GM19351 (cell line): ENCODE results near the gene CCDC183.
"Not testable (repeated sequence)": the region's sequence is repeated elsewhere in the genome, so short reads cannot be mapped to it uniquely, and the experiment has no call there.

ENCODE experiments used
- ATAC-seq: cut with Tn5 transposase; IDR thresholded peaks from one replicate; pipeline ENCODE4 v1.9.1; 2021; ENCODE audit warnings: mild to moderate bottlenecking, moderate library complexity; ENCODE audit not compliant: unreplicated experiment

Gene CCDC183

GRCh38 chr9:136784249-136784996, 11.7 kb upstream of the CCDC183 start:
- no peak for ATAC-seq

- no peak for ATAC-seq
These were observed 11.2 kb upstream of the CCDC183 start for GRCh38 chr9:136784997-136785361.

GRCh38 chr9:136785565-136786355, 10.4 kb upstream of the CCDC183 start:
- not testable (repeated sequence) for ATAC-seq

GRCh38 chr9:136786451-136786850, 9.7 kb upstream of the CCDC183 start:
- no peak for ATAC-seq

- ATAC-seq: not testable (repeated sequence)
These were observed 9.2 kb upstream of the CCDC183 start for GRCh38 chr9:136786983-136787382.

- ATAC-seq: no peak
These were observed 8.3 kb upstream of the CCDC183 start for GRCh38 chr9:136787690-136788400.

GRCh38 chr9:136788644-136789522, 7.3 kb upstream of the CCDC183 start:
- ATAC-seq: not testable (repeated sequence)

GRCh38 chr9:136789523-136789937, 6.6 kb upstream of the CCDC183 start:
- ATAC-seq: no peak

GRCh38 chr9:136790640-136791515, 5.3 kb upstream of the CCDC183 start, which contains the start of gene TMEM141:
TSS of gene TMEM141 (plus strand) at chr9:136791344. CDS start at chr9:136791371, 27 bp downstream.
- peak; percentile 79 for ATAC-seq

GRCh38 chr9:136791516-136792276, 4.4 kb upstream of the CCDC183 start:
- no peak for ATAC-seq

GRCh38 chr9:136792321-136793085, 3.6 kb upstream of the CCDC183 start:
- no peak for ATAC-seq

- no peak for ATAC-seq
These were observed 2.8 kb upstream of the CCDC183 start for GRCh38 chr9:136793086-136793946.

- no peak for ATAC-seq
These were observed 1.7 kb upstream of the CCDC183 start for GRCh38 chr9:136794281-136794999.

- ATAC-seq: no peak
These were observed 1.2 kb upstream of the CCDC183 start for GRCh38 chr9:136795000-136795348.

- not testable (repeated sequence) for ATAC-seq
These were observed 723 bp downstream of the CCDC183 start for GRCh38 chr9:136796775-136797347.

- ATAC-seq: no peak
These were observed 2.6 kb downstream of the CCDC183 start for GRCh38 chr9:136798708-136799078.
